Putamen (tissue), 1 donor: ENCODE results near the gene PRKAR1A.
A peak's percentile ranks its signal among the peaks of the same experiment; 100 is the strongest.
"Not testable (repeated sequence)": the region's sequence is repeated elsewhere in the genome, so short reads cannot be mapped to it uniquely, and the experiment has no call there.

Source experiments
- DNase-seq: peaks from one replicate; pipeline ENCODE4 v3.0.0-alpha.2; 2016; ENCODE audit warnings: low spot score

Gene PRKAR1A

GRCh38 chr17:68511671-68512246, 471 bp upstream of the PRKAR1A start:
- peak; percentile 85 for DNase-seq

- DNase-seq, result no peak
Observed at GRCh38 chr17:68512960-68513474, 787 bp downstream of the PRKAR1A start.

GRCh38 chr17:68513932-68514331, 1.7 kb downstream of the PRKAR1A start:
- DNase-seq, result no peak

- DNase-seq, result no peak
Observed at GRCh38 chr17:68514831-68515635, 2.8 kb downstream of the PRKAR1A start.

- DNase-seq, result no peak
Observed at GRCh38 chr17:68516732-68517131, 4.5 kb downstream of the PRKAR1A start.

- not testable (repeated sequence) for DNase-seq
Observed at GRCh38 chr17:68517605-68518004, 5.4 kb downstream of the PRKAR1A start.

- no peak for DNase-seq
Observed at GRCh38 chr17:68518063-68518815, 6.0 kb downstream of the PRKAR1A start.

- DNase-seq, result not testable (repeated sequence)
Observed at GRCh38 chr17:68519051-68519450, 6.8 kb downstream of the PRKAR1A start.

- no peak for DNase-seq
Observed at GRCh38 chr17:68519911-68520310, 7.7 kb downstream of the PRKAR1A start.

GRCh38 chr17:68522266-68522665, 10.0 kb downstream of the PRKAR1A start:
- no peak for DNase-seq

- no peak for DNase-seq
Observed at GRCh38 chr17:68526548-68526947, 14.3 kb downstream of the PRKAR1A start.

- no peak for DNase-seq
Observed at GRCh38 chr17:68527314-68527713, 15.1 kb downstream of the PRKAR1A start.

- DNase-seq, result no peak
Observed at GRCh38 chr17:68531252-68531651, 19.0 kb downstream of the PRKAR1A start.

GRCh38 chr17:68532826-68533225, 20.6 kb downstream of the PRKAR1A start:
- no peak for DNase-seq

- no peak for DNase-seq
Observed at GRCh38 chr17:68533887-68534694, 21.9 kb downstream of the PRKAR1A start.

GRCh38 chr17:68534695-68535088, 22.5 kb downstream of the PRKAR1A start:
- no peak for DNase-seq

- no peak for DNase-seq
Observed at GRCh38 chr17:68535922-68536321, 23.7 kb downstream of the PRKAR1A start.

- DNase-seq, result no peak
Observed at GRCh38 chr17:68539548-68540467, 27.6 kb downstream of the PRKAR1A start.

- no peak for DNase-seq
Observed at GRCh38 chr17:68540981-68541380, 28.8 kb downstream of the PRKAR1A start.

GRCh38 chr17:68541816-68542215, 29.6 kb downstream of the PRKAR1A start:
- DNase-seq, result no peak
